Large intestine (tissue), 3 donors: ENCODE results near the gene RAB3B. TPM values are rescaled to one million over a fixed set of nuclear protein-coding genes. Genes with fewer than 3 reads are reported as not detected.
"Not testable (repeated sequence)": the region's sequence is repeated elsewhere in the genome, so short reads cannot be mapped to it uniquely, and the experiment has no call there.

Experiments used
- DNase-seq, 2 donors: peaks; one replicate each; pipeline versions ENCODE4 v3.0.0 to v3.0.0-alpha.2; 2013
- H3K27ac ChIP-seq: one replicate; pipeline ENCODE4 v1.5.1; 2013; ENCODE audit warnings: low read length
- H3K27me3 ChIP-seq: 2 replicates; pipeline ENCODE4 v1.6.1; 2013; ENCODE audit warnings: low read length; ENCODE audit not compliant: control insufficient read depth, insufficient read depth
- H3K36me3 ChIP-seq: 2 replicates; pipeline ENCODE4 v1.6.1; 2013; ENCODE audit warnings: low read length; ENCODE audit not compliant: control insufficient read depth, insufficient read depth
- H3K4me1 ChIP-seq: one replicate; pipeline ENCODE4 v1.6.1; 2013; ENCODE audit warnings: low read length; ENCODE audit not compliant: control insufficient read depth, insufficient read depth
- H3K4me3 ChIP-seq: one replicate; pipeline ENCODE4 v1.5.1; 2013; ENCODE audit warnings: low read length
- H3K9me3 ChIP-seq: one replicate; pipeline ENCODE4 v1.6.1; 2013; ENCODE audit warnings: mild to moderate bottlenecking, low read depth, low read length, moderate library complexity; ENCODE audit not compliant: control insufficient read depth
- WGBS: methylation state at CpG from one replicate; pipeline ENCODE4 v1.1.5; 2013; ENCODE audit warnings: low lambda C conversion rate; ENCODE audit not compliant: insufficient coverage; 5-methylcytosine and 5-hydroxymethylcytosine counted together
- polyA plus RNA-seq: library from polyadenylated mRNA; unstranded; fragments of 120-200 nt; gene quantifications from one replicate; pipeline ENCODE4 v1.2.1, GENCODE V29; 2013

The RAB3B gene
- polyA plus RNA-seq, 1 donor, result 4.1 TPM

DNA sequence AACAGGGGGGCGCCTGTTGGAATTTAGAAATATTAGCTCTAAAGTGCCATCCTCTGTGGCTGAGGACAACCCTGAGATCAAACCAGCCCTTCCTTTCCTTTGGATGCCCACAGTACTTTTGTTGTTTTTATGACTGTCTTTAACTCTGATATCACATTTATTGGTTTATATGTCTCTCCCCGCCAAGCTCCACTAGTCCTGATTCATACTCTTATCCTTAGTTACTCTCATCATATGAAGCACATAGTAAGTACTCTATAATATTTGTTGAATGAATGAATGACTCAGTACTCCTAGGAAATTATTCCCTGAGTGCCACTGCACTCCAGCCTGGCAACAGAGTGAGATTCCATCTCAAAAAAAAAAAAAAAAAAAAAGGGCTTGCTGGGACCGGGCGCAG lies 89.3 kb downstream of the RAB3B start:
- H3K36me3 ChIP-seq, result no peaks in the 10 kb centered on the region
- no peak overlapping the region for H3K4me3 ChIP-seq
- WGBS, result 100% methylated on average over 1 of the region's 4 CpGs
- peaks cover 2% of the 10 kb centered on the region for H3K27me3 ChIP-seq
- no peaks in the 10 kb centered on the region for H3K9me3 ChIP-seq
- H3K4me1 ChIP-seq, result no peaks in the 10 kb centered on the region
- DNase-seq, result no peak
- H3K27ac ChIP-seq, result no peak overlapping the region

DNA sequence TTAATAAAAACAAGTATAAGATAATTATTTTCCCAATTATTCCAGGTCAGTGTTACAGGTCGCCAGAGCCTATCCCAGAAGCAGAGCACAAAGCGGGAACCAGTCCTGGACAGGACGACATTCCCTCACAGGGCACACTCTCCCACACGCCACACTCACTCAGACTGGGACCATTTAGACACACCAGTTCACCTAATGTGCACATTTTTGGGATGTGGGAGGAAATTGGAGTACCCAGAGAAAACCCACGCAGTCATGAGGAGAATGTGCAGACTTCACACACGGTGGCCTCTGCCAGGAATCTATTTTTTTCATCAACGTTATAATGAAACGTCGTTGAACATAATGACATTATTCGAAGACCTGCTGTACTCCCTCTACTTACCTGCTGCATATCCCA lies 91.5 kb downstream of the RAB3B start:
- H3K4me3 ChIP-seq, result no peak overlapping the region
- H3K4me1 ChIP-seq, result no peaks in the 10 kb centered on the region
- H3K27ac ChIP-seq, result no peak overlapping the region
- no peak for DNase-seq
- 95% methylated on average over 4 of the region's 10 CpGs for WGBS
- no peaks in the 10 kb centered on the region for H3K36me3 ChIP-seq
- peaks cover 8% of the 10 kb centered on the region for H3K27me3 ChIP-seq
- no peaks in the 10 kb centered on the region for H3K9me3 ChIP-seq

DNA sequence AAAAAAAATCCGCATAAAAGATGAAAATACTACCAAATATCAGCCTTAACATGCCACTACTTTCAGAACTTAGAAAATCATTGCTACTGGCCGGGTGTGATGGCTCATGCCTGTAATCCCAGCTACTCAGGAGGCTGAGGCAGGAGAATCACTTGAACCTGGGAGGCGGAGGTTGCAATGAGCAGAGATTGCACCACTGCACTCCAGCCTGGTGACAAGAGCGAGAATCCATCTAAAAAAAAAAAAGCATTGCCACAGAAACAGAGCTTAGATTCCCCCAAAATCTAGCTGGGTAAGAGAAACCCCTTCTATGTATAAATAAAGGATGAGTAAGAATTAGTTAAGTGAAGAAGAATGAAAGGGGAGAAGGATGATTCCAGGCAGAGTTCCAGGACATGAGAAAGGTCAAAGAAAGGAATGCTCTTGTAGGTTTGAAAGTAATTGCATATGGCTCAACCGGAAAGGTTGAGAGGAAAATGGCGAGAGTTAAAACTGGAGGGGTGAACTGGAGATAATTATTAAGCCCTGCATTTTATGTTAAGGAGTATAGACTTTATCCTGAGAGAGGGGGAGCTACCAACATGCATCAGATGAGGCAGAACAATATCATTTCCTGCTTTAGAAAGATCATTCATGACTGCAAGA lies 92.3 kb downstream of the RAB3B start:
- Histone ChIP-seq H3K9me3 (no peaks in the 10 kb centered on the region), H3K36me3 (no peaks in the 10 kb centered on the region), H3K27ac (no peak overlapping the region), H3K4me3 (no peak overlapping the region), H3K4me1 (no peaks in the 10 kb centered on the region), H3K27me3 (peaks cover 8% of the 10 kb centered on the region)
- WGBS, result 61% methylated on average over 2 of the region's 6 CpGs
- no peak for DNase-seq

DNA sequence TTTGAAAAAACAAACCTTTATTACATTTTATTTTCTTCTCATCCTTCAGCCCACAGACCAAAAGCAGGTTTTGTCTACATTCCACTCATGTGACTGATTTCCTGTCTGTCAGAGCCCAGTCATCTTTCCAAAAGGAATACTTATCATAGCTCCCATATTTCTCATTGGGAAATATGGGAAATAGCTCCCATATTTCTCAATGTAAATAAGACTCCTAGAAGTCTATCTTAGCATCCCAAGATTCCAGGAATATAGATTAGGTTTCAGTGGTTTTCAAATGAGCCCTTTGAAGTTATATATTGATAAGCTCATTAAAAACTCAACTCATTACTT lies 92.8 kb downstream of the RAB3B start:
- H3K27me3 ChIP-seq, result peaks cover 8% of the 10 kb centered on the region
- no peak overlapping the region for H3K4me3 ChIP-seq
- H3K27ac ChIP-seq, result no peak overlapping the region
- no peak for DNase-seq
- no peaks in the 10 kb centered on the region for H3K4me1 ChIP-seq
- no peaks in the 10 kb centered on the region for H3K36me3 ChIP-seq
- H3K9me3 ChIP-seq, result no peaks in the 10 kb centered on the region

DNA sequence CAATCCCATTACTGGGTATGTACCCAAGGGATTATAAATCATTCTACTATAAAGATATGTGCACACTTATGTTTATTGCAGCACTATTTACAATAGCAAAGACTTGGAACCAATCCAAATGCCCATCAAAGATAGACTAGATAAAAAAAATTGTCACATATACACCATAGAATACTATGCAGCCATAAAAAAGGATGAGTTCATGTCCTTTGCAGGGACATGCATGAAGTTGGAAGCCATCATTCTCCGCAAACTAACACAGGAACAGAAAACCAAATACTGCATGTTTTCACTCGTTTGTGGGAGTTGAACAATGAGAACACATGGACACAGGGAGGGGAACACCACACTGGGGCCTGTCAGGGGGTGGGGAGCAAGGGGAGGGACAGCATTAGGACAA lies 95.8 kb downstream of the RAB3B start:
- H3K4me1 ChIP-seq, H3K36me3 ChIP-seq, H3K9me3 ChIP-seq, DNase-seq, H3K27ac ChIP-seq, H3K4me3 ChIP-seq: not testable (repeated sequence)
- no CpG with 5 or more reads among the region's 2 CpGs for WGBS
- peaks cover 10% of the 10 kb centered on the region for H3K27me3 ChIP-seq

DNA sequence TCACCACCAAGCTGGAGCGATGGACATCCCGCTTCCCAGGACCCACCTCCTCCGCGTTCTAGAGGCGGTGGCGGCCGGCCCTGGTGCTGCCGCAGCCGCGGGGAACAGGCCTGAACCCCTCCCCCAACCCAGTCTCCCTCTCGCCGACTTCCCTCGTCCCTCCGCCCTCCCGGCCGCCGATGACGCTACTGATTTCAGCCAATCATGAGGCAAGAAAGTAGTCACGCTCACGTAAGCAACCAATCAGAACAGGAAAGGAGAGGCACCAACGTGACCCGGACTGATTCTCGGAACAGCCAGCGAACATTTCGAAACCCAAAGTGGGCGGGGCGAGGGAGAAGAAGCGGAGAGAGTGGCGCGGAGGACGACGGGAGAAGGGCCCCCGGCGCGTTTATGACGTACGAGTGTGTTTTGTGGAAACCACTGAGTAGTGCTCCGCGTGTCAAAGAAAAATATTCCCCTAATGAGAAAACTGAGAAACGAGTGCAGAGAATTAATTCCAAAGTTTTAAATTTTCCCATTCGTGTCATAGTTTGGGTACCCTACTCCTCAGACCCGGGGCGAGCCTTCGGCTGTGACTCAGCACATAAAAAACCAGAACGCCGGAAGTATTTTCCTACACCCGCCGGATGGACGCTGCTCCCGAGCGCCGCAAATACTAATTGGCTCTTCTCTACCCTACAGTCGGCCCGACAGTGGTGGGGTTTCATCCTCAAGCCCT lies 111.7 kb downstream of the RAB3B start, which contains the start of gene NRDC:
NRDC (minus strand) TSS at position 112 of the 721 bp plus-strand sequence. CDS start 112 bp downstream, outside the sequence.
- Histone ChIP-seq H3K27me3 (peaks cover 14% of the 10 kb centered on the region), H3K4me3 (peak within 1 kb of the TSS; percentile 73), H3K4me1 (peaks cover 10% of the 10 kb centered on the region), H3K9me3 (no peaks in the 10 kb centered on the region), H3K27ac (peak within 1 kb of the TSS; percentile 98), H3K36me3 (no peaks in the 10 kb centered on the region)
- peak; percentile 100 for DNase-seq
- WGBS, result 0% methylated on average over 5 of the region's 54 CpGs

DNA sequence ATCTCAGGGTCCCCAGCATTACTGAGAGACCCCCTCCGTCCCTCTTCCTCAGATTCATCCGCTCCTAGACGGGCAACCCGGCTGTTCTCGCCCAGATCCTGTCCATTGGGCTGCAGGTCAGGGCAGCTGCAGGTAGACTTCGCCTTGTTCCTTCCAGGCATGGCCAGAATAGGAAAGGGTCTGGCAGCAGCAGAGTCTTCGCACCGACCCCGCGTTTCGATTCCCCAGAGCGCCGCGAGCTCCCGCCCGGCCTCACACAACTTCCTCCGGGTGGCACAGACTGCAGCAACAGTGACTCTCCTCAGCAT lies 112.2 kb downstream of the RAB3B start:
- Histone ChIP-seq H3K36me3 (no peaks in the 10 kb centered on the region), H3K4me3 (peak overlapping the region; percentile 73), H3K27ac (peak overlapping the region; percentile 98), H3K27me3 (peaks cover 10% of the 10 kb centered on the region), H3K9me3 (no peaks in the 10 kb centered on the region), H3K4me1 (peaks cover 10% of the 10 kb centered on the region)
- no CpG with 5 or more reads among the region's 17 CpGs for WGBS
- no peak for DNase-seq

DNA sequence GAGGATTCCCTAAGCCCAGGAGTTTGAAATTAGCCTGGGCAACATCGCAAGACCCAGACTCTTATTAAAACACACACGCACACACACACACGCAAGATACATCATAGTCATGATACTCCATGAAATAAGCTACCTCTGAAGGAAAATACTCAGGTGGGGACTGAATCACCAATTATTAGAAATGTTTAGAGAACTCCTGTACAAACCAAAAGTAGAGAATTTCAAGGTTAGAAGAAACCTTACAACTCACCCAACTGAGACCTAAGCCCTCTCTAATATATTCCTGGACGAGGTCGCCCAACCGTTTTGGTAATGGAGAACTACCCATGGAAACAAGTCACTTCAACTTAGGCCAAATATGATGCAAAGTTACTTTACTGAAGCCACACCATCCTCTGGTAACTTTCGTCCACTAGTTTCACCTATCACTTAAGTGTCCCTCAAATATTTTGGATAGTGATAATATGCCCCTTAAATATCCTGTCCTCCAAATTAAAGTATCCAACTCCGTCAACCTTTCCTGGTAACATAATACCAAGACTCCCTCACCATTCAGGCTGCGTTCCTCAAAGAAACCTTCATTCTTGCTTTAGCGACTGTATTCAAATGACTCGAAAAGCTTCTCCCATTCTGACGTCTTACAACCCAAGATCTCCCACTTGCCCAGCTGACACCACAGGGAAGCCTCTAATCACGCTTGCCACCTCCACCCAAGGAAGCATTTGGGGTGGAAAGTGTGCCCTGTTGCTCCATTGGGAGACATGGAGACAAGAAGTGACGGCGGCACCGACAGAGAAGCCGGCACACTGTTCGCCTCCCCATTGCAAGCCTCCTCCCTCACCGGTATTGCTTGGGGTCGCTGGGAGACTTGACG lies 112.8 kb downstream of the RAB3B start:
- H3K27me3 ChIP-seq, result peaks cover 8% of the 10 kb centered on the region
- peaks cover 10% of the 10 kb centered on the region for H3K4me1 ChIP-seq
- H3K27ac ChIP-seq, result peak overlapping the region; percentile 98
- H3K4me3 ChIP-seq, result peak overlapping the region; percentile 73
- DNase-seq, result peak; percentile 14 to 22
- H3K9me3 ChIP-seq, result no peaks in the 10 kb centered on the region
- no peaks in the 10 kb centered on the region for H3K36me3 ChIP-seq
- no CpG with 5 or more reads among the region's 21 CpGs for WGBS

DNA sequence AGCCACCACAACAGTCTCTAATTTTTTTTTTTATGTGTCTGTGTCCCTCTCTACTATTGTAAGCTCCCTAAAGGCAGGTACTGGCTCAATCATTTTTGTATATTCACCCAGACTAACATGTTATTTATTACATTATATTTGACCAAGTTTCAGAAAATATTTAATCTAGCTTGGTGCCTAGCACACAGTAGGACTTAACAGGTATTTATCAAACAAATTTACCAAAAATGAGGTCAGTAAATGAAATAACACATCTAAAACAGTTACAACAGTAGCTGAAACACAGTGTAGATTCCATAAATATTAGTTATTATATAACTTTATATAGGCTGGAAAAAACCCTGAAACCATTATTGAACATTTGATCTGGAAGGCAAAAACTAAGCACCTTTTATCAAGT lies 114.7 kb downstream of the RAB3B start:
- no peak overlapping the region for H3K4me3 ChIP-seq
- H3K27ac ChIP-seq, result no peak overlapping the region
- peaks cover 10% of the 10 kb centered on the region for H3K4me1 ChIP-seq
- H3K36me3 ChIP-seq, result no peaks in the 10 kb centered on the region
- DNase-seq, result no peak
- no peaks in the 10 kb centered on the region for H3K9me3 ChIP-seq
- no peaks in the 10 kb centered on the region for H3K27me3 ChIP-seq

DNA sequence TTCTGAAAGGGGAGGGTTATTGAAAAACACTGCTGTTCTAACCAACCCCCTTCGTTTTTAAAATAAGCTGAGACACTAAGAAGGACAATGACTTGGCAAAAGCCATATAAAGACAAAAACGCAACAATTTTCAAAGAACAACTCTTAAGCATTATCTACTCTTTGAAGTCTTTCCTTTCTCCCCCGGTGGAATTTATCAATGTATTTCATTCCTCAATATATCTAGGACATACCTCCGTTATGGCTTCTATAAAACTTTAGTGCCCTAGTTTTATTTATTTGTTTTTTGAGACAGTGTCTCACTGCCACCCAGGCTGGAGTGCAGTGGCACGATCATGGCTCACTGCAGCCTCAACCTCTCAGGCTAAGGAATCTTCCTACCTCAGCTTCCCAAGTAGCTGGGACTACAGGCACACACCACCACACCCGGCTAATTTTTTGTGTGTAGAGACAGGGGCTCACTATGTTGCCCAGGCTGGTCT lies 115.2 kb downstream of the RAB3B start:
- Histone ChIP-seq H3K27ac (no peak overlapping the region), H3K27me3 (no peaks in the 10 kb centered on the region), H3K4me3 (no peak overlapping the region), H3K9me3 (no peaks in the 10 kb centered on the region), H3K36me3 (no peaks in the 10 kb centered on the region), H3K4me1 (peaks cover 10% of the 10 kb centered on the region)
- DNase-seq, result no peak
- 53% methylated on average over 2 of the region's 6 CpGs for whole genome bisulfite sequencing
